A673 (cell line): ENCODE data around the gene ALPP. TPM values are rescaled to one million over a fixed set of nuclear protein-coding genes. Genes with fewer than 3 reads are reported as not detected.
"Not testable (repeated sequence)": the region's sequence is repeated elsewhere in the genome, so short reads cannot be mapped to it uniquely, and the experiment has no call there.

Experiments
- BruUV-seq: library from RNA; stranded (reverse); fragments of 400-500 nt; replicated peaks from 2 replicates; lab custom pipeline; 2021; lab: Mats Ljungman, UMichigan
- CTCF ChIA-PET: fragments of 300-600 bp; sonication (Branson Sonifier 250); formaldehyde crosslinking; loops from one replicate; lab custom pipeline; 2022; ENCODE audit warnings: antibody characterized with exemption; lab: Charles Lee
- POLR2A ChIA-PET: fragments of 300-600 bp; sonication (Branson Sonifier 250); formaldehyde crosslinking; loops from one replicate; lab custom pipeline; 2022; ENCODE audit warnings: antibody characterized with exemption; ENCODE audit not compliant: low non-redundant PET; lab: Charles Lee
- DNase-seq: peaks from one replicate; pipeline ENCODE4 v3.0.0-alpha.2; 2015; ENCODE audit warnings: low spot score
- H3K27ac ChIP-seq: fragments of 200-600 bp; sonication (generic); 2 replicates; pipeline ENCODE4 v1.5.1; 2016; ENCODE audit warnings: mixed run types, low read depth, mild to moderate bottlenecking, mixed read lengths, antibody characterized with exemption, low read length; ENCODE audit not compliant: poor library complexity, severe bottlenecking
- H3K27me3 ChIP-seq: fragments of 200-600 bp; sonication (generic); replicated peaks from 2 replicates; pipeline ENCODE4 v1.6.1; 2017; ENCODE audit warnings: mixed run types, low read depth, mild to moderate bottlenecking, mixed read lengths, antibody characterized with exemption, low read length; ENCODE audit not compliant: insufficient read depth, poor library complexity
- H3K36me3 ChIP-seq: fragments of 200-600 bp; sonication (generic); 2 replicates; pipeline ENCODE4 v1.6.1; 2016; ENCODE audit warnings: mixed run types, mild to moderate bottlenecking, mixed read lengths, antibody characterized with exemption, low read length; ENCODE audit not compliant: insufficient read depth, poor library complexity, severe bottlenecking
- H3K4me1 ChIP-seq: fragments of 200-600 bp; sonication (generic); 2 replicates; pipeline ENCODE4 v1.6.1; 2017; ENCODE audit warnings: mixed run types, mild to moderate bottlenecking, mixed read lengths, antibody characterized with exemption, low read length; ENCODE audit not compliant: insufficient read depth, poor library complexity, severe bottlenecking
- H3K4me3 ChIP-seq: fragments of 200-600 bp; sonication (generic); 2 replicates; pipeline ENCODE4 v1.5.1; 2016; ENCODE audit warnings: low read depth, mixed run types, mild to moderate bottlenecking, mixed read lengths, low read length; ENCODE audit not compliant: poor library complexity, severe bottlenecking
- H3K9me3 ChIP-seq: fragments of 200-600 bp; sonication (generic); 2 replicates; pipeline ENCODE4 v1.6.1; 2016; ENCODE audit warnings: mixed run types, low read depth, mild to moderate bottlenecking, mixed read lengths, antibody characterized with exemption, low read length; ENCODE audit not compliant: poor library complexity, severe bottlenecking
- CTCF ChIP-seq: fragments of 300-800, 200-600 bp; sonication (generic); conservative IDR thresholded peaks from 2 replicates; pipeline ENCODE4 v1.5.1; 2017; ENCODE audit warnings: low read depth, mild to moderate bottlenecking, antibody characterized with exemption, low read length, moderate library complexity, mixed read lengths
- EZH2 ChIP-seq: fragments of 200-600 bp; sonication (generic); IDR thresholded peaks from 2 replicates; pipeline ENCODE4 v1.6.1; 2017; ENCODE audit warnings: borderline replicate concordance, low read depth, mild to moderate bottlenecking, mixed read lengths, antibody characterized with exemption, low read length; ENCODE audit not compliant: poor library complexity, severe bottlenecking
- intact Hi-C: fragments of 100-400 bp; cut with micrococcal nuclease; formaldehyde crosslinking; loops from one replicate; pipeline ENCODE4 v1.10.0; 2022; ENCODE audit not compliant: unreplicated experiment
- total RNA-seq: library from RNA; stranded (reverse); gene quantifications from 2 replicates; pipeline ENCODE4 v1.2.3, GENCODE V29; 2021

ALPP gene
- total RNA-seq, 1 experiment from 2014 or later = not detected

- no peak overlapping the region for H3K4me3 ChIP-seq
- no TSS peak for BruUV-seq
- no peaks in the 10 kb centered on the region for H3K36me3 ChIP-seq
- DNase-seq = no peak
- CTCF ChIA-PET = no interaction called here
- POLR2A ChIA-PET = no interaction called here
- no peaks in the 10 kb centered on the region for H3K27me3 ChIP-seq
- no peak overlapping the region for H3K27ac ChIP-seq
- H3K4me1 ChIP-seq = no peaks in the 10 kb centered on the region
- intact Hi-C loops = no loop called here
- no peaks in the 10 kb centered on the region for H3K9me3 ChIP-seq
- TF ChIP-seq EZH2 = no peak
- no peak for TF ChIP-seq CTCF
Measured at GRCh38 chr2:232367591-232368233, 10.8 kb upstream of the ALPP start.

- POLR2A ChIA-PET = no interaction called here
Measured at GRCh38 chr2:232368311-232368731, 10.2 kb upstream of the ALPP start.

GRCh38 chr2:232369126-232369951 lies 9.2 kb upstream of the ALPP start:
- no peak overlapping the region for H3K27ac ChIP-seq
- H3K27me3 ChIP-seq = no peaks in the 10 kb centered on the region
- intact Hi-C loops = no loop called here
- TF ChIP-seq EZH2 (no peak), CTCF (no peak)
- ChIA-PET POLR2A (no interaction called here), CTCF (no interaction called here)
- H3K4me1 ChIP-seq = no peaks in the 10 kb centered on the region
- DNase-seq = no peak
- BruUV-seq = no TSS peak
- no peak overlapping the region for H3K4me3 ChIP-seq
- H3K9me3 ChIP-seq = no peaks in the 10 kb centered on the region
- H3K36me3 ChIP-seq = no peaks in the 10 kb centered on the region

More at GRCh38 chr2:232368311-232368731, 10.2 kb upstream of the ALPP start:
- no TSS peak for BruUV-seq
- no peak for DNase-seq
- CTCF ChIA-PET = no interaction called here
- Histone ChIP-seq H3K36me3 (no peaks in the 10 kb centered on the region), H3K4me1 (no peaks in the 10 kb centered on the region), H3K27me3 (no peaks in the 10 kb centered on the region), H3K9me3 (no peaks in the 10 kb centered on the region), H3K4me3 (no peak overlapping the region), H3K27ac (no peak overlapping the region)
- no peak for TF ChIP-seq EZH2
- no peak for TF ChIP-seq CTCF
- intact Hi-C loops = no loop called here

- H3K27me3 ChIP-seq, POLR2A ChIA-PET, H3K36me3 ChIP-seq, DNase-seq, H3K9me3 ChIP-seq, intact Hi-C loops, H3K27ac ChIP-seq, H3K4me1 ChIP-seq, H3K4me3 ChIP-seq, BruUV-seq, CTCF ChIA-PET: not testable (repeated sequence)
Measured at GRCh38 chr2:232370007-232370406, 8.5 kb upstream of the ALPP start.
